ENCODE measurements around the gene CMIP. TPM values are rescaled to one million over a fixed set of nuclear protein-coding genes. Genes with fewer than 3 reads are reported as not detected.

CMIP gene
- total RNA-seq, 1 experiment from 2014 or later: 48.2 TPM

- Histone ChIP-seq H3K4me1 (ENCODE audit: insufficient read depth, low read length) (no peaks in the 10 kb centered on the region), H2BK120ac (ENCODE audit: low read depth, low read length, poor library complexity, severe bottlenecking) (no peak overlapping the region), H3K23me2 (ENCODE audit: insufficient read length, low read depth, low read length, poor library complexity, severe bottlenecking) (no peaks in the 10 kb centered on the region), H4K8ac (replicated peaks; ENCODE audit: insufficient read length, low read depth, low read length) (no peak overlapping the region), H4K5ac (ENCODE audit: insufficient read length, low read depth, low read length) (no peak overlapping the region), H3K18ac (ENCODE audit: insufficient read length, low read depth, low read length) (no peak overlapping the region), H3K79me1 (ENCODE audit: insufficient read depth, low read depth, low read length, poor library complexity, severe bottlenecking) (peaks cover 3% of the 10 kb centered on the region), H2BK12ac (ENCODE audit: insufficient read length, low read depth, low read length) (no peak overlapping the region), H3K4me2 (ENCODE audit: insufficient read depth, insufficient read length, low read length) (no peak overlapping the region), H2BK20ac (ENCODE audit: low read depth, low read length, poor library complexity, severe bottlenecking) (no peak overlapping the region), H3K9me3 (ENCODE audit: control insufficient read depth, low read depth, low read length) (no peaks in the 10 kb centered on the region), H3T11ph (ENCODE audit: low read length) (no peak overlapping the region), H3K27me3 (ENCODE audit: insufficient read depth, low read length) (no peaks in the 10 kb centered on the region), H4K20me1 (ENCODE audit: control insufficient read depth, insufficient read depth, insufficient read length) (no peaks in the 10 kb centered on the region), H3K27ac (ENCODE audit: insufficient read length, low read depth, low read length) (no peak overlapping the region), H2BK15ac (ENCODE audit: low read depth, low read length) (no peak overlapping the region), H4K91ac (ENCODE audit: insufficient read length, low read depth, low read length) (no peak overlapping the region), H2AFZ (ENCODE audit: low read length) (no peak overlapping the region), H3K14ac (ENCODE audit: insufficient read depth, low read length) (no peak overlapping the region), H3K4ac (ENCODE audit: low read depth, low read length) (no peak overlapping the region), H2BK5ac (ENCODE audit: insufficient read length, low read length) (no peak overlapping the region), H3K9ac (ENCODE audit: extremely low read depth, insufficient read length, low read length) (no peak overlapping the region), H3K79me2 (ENCODE audit: insufficient read depth, low read length) (peaks cover 3% of the 10 kb centered on the region; the same call in 1 of the 2 replicates), H3K56ac (ENCODE audit: insufficient read length, low read depth, low read length) (no peak overlapping the region), H2AK5ac (ENCODE audit: insufficient read length, low read length) (no peak overlapping the region), H3K23ac (ENCODE audit: insufficient read length, low read depth, low read length) (no peak overlapping the region)
- H3K36me3 Mint-ChIP-seq (ENCODE audit: insufficient read depth in 1 of 3, low read depth in 3 of 3): 0 out of 7 replicates have a peak, but pooled peaks cover 0 to 2% (median 0%) of the 10 kb centered on the region in 3 experiments
- TF ChIP-seq CTCF (conservative IDR thresholded peaks at IDR 0.05): no peak
- H3K4me3 Mint-ChIP-seq: no peak overlapping the region
- H3K9me3 Mint-ChIP-seq: no peaks in the 10 kb centered on the region
- H3K4me1 Mint-ChIP-seq: peaks cover 0 to 6% of the 10 kb centered on the region in 2 experiments; a peak in 3 of 4 replicates
- peak overlapping the region in 1 of 3 experiments; percentile 72; a peak in 1 of 7 replicates for H3K27ac Mint-ChIP-seq
- no CpG with 5 or more reads among the region's 9 CpGs for WGBS (ENCODE audit: extremely low coverage, insufficient read length, low lambda C conversion rate)
- no peak for DNase-seq
- H3K27me3 Mint-ChIP-seq (ENCODE audit: low read depth): no peaks in the 10 kb centered on the region
Observed at GRCh38 chr16:81578636-81579413, 134.2 kb downstream of the CMIP start.

All from H9 (cell line).